GM21825 (cell line): ENCODE measurements around the gene SYNRG.
"Not testable (repeated sequence)": the region's sequence is repeated elsewhere in the genome, so short reads cannot be mapped to it uniquely, and the experiment has no call there.

Source experiments
- ATAC-seq: cut with Tn5 transposase; IDR thresholded peaks from one replicate; pipeline ENCODE4 v1.9.1; 2021; ENCODE audit warnings: mild to moderate bottlenecking, moderate library complexity; ENCODE audit not compliant: unreplicated experiment

Gene SYNRG, protein sequence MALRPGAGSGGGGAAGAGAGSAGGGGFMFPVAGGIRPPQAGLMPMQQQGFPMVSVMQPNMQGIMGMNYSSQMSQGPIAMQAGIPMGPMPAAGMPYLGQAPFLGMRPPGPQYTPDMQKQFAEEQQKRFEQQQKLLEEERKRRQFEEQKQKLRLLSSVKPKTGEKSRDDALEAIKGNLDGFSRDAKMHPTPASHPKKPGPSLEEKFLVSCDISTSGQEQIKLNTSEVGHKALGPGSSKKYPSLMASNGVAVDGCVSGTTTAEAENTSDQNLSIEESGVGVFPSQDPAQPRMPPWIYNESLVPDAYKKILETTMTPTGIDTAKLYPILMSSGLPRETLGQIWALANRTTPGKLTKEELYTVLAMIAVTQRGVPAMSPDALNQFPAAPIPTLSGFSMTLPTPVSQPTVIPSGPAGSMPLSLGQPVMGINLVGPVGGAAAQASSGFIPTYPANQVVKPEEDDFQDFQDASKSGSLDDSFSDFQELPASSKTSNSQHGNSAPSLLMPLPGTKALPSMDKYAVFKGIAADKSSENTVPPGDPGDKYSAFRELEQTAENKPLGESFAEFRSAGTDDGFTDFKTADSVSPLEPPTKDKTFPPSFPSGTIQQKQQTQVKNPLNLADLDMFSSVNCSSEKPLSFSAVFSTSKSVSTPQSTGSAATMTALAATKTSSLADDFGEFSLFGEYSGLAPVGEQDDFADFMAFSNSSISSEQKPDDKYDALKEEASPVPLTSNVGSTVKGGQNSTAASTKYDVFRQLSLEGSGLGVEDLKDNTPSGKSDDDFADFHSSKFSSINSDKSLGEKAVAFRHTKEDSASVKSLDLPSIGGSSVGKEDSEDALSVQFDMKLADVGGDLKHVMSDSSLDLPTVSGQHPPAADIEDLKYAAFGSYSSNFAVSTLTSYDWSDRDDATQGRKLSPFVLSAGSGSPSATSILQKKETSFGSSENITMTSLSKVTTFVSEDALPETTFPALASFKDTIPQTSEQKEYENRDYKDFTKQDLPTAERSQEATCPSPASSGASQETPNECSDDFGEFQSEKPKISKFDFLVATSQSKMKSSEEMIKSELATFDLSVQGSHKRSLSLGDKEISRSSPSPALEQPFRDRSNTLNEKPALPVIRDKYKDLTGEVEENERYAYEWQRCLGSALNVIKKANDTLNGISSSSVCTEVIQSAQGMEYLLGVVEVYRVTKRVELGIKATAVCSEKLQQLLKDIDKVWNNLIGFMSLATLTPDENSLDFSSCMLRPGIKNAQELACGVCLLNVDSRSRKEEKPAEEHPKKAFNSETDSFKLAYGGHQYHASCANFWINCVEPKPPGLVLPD (N-terminal part only)

GRCh38 chr17:37609170-37610040 lies at the start of gene SYNRG:
TSS of gene SYNRG (minus strand) at chr17:37609418. CDS start at chr17:37609355, 63 bp downstream.
- peak; percentile 86 for ATAC-seq

DNA sequence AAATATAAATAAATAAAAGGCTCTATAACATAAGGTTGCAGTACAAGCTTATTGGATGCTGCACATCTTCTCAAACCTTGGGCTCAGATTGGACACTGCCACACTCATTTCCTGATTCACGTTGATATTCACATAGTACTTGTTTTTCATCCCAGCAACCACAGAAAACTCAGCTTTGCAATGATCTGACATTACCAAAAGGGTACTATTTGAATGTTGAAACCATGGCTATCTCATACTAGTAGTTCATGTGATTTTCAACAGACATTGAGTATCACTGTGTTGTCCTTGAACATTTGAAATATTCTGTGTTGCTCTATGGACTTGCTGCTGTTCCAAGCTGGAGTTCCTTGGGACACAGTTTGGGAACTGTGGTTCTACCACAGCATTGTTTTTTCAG lies 48.0 kb upstream of the SYNRG start:
- ATAC-seq: no peak

DNA sequence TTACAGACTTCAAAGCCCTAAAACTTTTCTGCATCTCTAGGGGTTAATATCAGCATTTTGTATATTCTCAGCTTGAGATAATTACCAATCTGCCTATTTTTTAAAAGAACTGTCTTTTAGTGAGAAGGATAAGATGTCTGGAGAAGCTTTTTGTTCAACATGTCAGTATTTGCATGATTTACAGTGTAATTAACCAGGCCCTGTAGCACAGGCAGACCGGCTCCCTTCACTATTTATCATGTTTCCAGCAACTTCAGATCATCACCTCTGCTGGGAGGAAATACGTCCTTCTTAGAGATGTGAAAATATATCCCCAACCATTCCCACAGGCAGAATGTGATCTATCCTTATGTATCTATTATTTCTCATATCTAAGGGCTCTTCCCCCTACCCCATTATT lies 42.6 kb upstream of the SYNRG start:
- no peak for ATAC-seq

DNA sequence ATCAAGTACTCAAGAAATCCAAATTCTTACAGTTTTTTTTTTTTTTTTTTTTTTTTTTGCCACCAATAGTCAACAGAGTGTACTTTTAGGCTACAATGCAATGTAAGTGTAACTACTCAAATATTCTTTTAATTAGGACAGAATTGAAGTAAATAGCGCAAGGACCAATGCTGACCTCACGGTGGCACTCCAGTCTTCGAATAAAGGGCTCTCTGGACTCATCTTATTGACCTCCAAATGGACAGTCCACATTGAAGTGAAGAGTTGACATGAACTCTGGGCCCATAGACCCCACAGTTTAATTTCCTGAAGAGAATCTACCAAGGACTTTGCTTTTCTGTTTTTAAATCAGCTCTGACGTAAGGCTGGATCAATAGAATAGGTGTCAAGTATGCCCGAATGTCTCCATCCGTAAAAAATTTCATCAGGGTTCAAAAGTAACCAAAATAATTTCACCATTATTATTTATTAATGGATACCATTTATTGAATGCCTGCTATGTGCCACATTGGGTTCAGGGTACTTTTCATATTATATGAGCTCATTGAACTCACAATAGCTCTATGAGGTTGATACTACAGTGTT lies 41.3 kb upstream of the SYNRG start:
- no peak for ATAC-seq

- no peak for ATAC-seq
These were observed 39.3 kb upstream of the SYNRG start for GRCh38 chr17:37648555-37648954.

- ATAC-seq: no peak
These were observed 38.6 kb upstream of the SYNRG start for GRCh38 chr17:37647856-37648255.

- ATAC-seq: no peak
These were observed 34.7 kb upstream of the SYNRG start for GRCh38 chr17:37643869-37644268.

DNA sequence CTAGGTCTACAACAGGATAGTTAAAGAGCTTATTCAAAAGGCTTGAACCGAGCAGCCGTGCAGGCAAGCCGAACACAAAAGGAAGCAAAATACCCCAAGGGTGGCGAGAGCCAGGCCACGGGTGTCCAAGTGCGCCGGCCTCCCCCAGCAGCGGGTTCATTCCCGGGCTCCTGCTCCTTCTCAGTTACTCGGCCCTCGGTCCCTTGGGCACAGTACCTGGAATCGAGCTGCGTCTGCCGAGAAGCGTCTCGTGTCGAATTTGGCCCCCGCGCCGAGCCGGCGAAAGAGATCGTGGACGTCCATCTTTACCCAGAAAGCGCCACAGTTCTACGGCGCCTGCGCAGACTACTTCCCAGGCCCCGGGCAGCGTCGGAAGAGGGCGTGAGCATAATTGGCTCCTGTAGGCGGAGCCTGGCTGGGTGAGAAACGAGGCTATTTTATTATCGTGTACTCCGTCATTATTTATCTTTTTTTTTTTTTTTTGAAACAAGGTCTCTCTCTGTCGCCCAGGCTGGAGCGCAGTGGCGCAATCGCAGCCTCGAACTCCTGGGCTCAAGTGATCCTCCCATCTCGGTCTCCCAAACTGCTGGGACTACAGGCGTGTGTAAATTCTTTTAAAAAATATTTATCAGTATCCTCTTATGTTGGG lies 34.0 kb upstream of the SYNRG start, which contains the start of gene DDX52:
Gene DDX52, minus strand, starts transcription at position 329 of the 649 bp plus-strand sequence. Its CDS starts 26 bp downstream, at position 303.
- peak; percentile 71 for ATAC-seq

DNA sequence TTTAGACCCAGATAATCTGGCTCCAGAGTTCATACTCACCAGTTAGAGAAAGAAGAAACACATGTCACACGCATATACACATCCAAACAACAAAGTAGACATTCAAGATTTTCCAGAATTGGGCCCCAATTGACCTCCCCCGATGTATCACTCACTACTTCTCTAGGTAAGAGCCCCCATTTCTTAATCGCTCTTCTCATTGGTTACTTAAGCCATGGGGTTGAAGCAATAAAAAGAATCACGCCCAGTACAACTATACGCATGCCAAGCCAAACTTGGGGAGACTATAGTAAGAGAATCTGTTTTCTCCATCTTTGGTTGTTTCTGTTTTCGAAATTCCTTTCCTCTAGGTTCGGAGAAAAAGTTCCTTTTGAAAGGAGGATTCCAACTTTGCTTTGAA lies 33.5 kb upstream of the SYNRG start:
- ATAC-seq: no peak

- ATAC-seq: no peak
These were observed 30.8 kb upstream of the SYNRG start for GRCh38 chr17:37640015-37640414.

GRCh38 chr17:37637956-37638355 lies 28.7 kb upstream of the SYNRG start:
- ATAC-seq: no peak

- ATAC-seq: not testable (repeated sequence)
These were observed 7.2 kb upstream of the SYNRG start for GRCh38 chr17:37616430-37616829.

DNA sequence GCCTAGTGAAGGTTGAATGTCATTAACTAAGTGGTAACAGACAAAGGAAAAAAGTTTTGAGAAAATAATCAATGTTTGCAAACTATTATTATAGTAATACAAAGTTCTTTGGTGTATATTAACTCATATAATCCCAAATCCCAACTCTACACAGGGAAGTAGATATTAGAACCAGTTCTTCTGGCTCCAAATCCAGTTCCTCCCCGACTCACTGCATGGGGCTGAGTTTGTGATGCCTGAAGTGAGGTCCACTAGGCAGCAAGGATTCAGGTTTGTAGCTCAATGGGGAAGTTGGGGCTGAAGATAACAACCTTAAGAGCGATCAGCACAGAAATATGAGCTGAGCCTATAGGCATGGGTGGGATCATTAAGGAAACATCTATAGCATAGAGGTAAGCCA lies 5.6 kb upstream of the SYNRG start:
- no peak for ATAC-seq

DNA sequence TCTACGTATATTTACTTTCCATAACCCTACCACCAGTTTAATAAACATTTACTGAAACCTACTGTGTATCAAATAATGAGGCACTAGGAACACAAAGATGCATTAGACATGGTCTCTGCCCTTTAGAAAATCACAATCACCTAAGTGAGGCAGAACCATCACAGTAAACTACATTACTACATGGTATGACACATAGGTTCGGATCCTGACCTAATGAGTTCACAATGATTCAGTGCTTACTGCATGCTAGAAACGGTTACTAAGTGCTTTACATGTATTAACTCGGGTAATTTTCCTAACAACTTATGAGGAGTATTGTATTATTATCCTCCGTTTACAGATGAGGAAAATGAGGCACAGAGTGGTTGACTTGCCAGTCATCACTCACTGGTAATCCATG lies 5.2 kb upstream of the SYNRG start:
- ATAC-seq: no peak

DNA sequence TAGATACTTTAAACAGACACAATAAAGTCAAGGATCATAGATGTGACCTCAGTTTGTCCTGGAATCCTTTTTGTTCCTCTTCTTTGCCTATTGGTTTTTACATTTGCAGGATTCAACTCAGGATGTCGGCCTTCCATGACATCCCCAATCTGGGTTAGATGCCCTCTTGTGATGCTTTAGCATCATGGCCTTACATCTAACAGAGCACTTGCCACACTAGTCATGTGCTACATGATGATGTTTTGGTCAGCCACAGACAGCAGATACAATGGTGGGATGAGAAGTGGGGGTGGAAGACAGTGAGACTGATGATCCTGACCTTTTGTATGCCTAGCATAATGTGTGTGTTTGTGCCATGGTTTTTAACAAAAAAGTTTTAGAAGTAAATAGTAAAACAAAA lies 1.8 kb upstream of the SYNRG start:
- no peak for ATAC-seq

GRCh38 chr17:37610041-37610420 lies 813 bp upstream of the SYNRG start:
- not testable (repeated sequence) for ATAC-seq

- no peak for ATAC-seq
These were observed 658 bp downstream of the SYNRG start for GRCh38 chr17:37608351-37609169.

DNA sequence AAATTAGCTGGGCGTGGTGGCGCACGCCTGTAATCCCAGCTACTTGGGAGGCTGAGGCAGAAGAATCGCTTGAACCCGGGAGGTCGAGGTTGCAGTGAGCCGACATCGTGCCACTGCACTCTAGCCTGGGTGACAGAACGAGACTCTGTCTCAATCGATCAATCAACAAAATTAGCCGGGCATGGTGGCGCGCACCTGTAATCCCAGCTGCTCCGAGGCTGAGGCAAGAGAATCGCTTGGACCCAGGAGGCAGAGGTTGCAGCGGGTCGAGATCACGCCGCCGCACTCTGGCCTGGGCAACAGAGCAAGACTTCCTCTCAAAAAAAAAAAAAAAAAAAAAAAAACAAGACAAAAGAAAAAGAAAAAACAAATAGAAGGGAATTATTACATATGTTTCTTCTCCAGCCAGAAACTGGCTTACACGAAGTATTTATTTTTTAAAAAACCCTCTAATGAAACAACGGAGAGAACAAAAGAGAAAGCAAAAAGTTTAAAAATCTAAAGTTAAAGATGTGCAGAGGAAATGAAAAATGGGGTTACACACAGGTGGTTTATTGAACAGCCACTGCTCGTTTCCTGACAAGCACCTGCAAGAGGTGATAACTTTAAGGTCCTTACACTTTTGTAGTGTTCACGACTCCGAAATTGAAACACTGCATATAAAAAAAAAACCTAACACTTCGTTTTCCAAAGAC lies 1.4 kb downstream of the SYNRG start:
- no peak for ATAC-seq
